Measurements from ENCODE around the gene SCO2. TPM values are rescaled to one million over a fixed set of nuclear protein-coding genes. Genes with fewer than 3 reads are reported as not detected.

SCO2 gene
- polyA plus RNA-seq, 3 donors = 39.5 to 101 (median 69.6) TPM

- intact Hi-C loops (cut with micrococcal nuclease) = no loop called here
- WGBS (ENCODE audit: insufficient coverage) = no CpG with 5 or more reads among the region's 5 CpGs
- H3K27me3 Mint-ChIP-seq (ENCODE audit: low read depth in 3 of 3) = peaks cover 2 to 8% (median 5%) of the 10 kb centered on the region in 3 donors
- no peaks in the 10 kb centered on the region for H3K36me3 Mint-ChIP-seq
- Histone ChIP-seq H3K79me2 (ENCODE audit: insufficient read depth, low read length) (no peaks in the 10 kb centered on the region), H3K9ac (ENCODE audit: insufficient read depth, low read length, poor library complexity, severe bottlenecking) (no peak overlapping the region), H3K9me3 (replicated peaks in 1 of 2; ENCODE audit: control insufficient read depth in 1 of 2, insufficient read depth in 1 of 2, low read length in 2 of 2) (no peaks in the 10 kb centered on the region), H3K4me3 (replicated peaks in 1 of 3; ENCODE audit: low read depth in 2 of 3, low read length in 3 of 3) (no peak overlapping the region), H3K27ac (ENCODE audit: low read depth in 1 of 2, low read length in 2 of 2) (no peak overlapping the region), H3K4me1 (ENCODE audit: control insufficient read depth in 1 of 2, insufficient read depth in 2 of 2, low read length in 2 of 2) (no peaks in the 10 kb centered on the region), H3K36me3 (replicated peaks in 1 of 2; ENCODE audit: control insufficient read depth in 1 of 2, insufficient read depth in 2 of 2, low read length in 2 of 2) (no peaks in the 10 kb centered on the region), H2AFZ (ENCODE audit: insufficient read depth, low read depth, low read length, poor library complexity, severe bottlenecking) (no peak overlapping the region), H3K27me3 (ENCODE audit: control insufficient read depth in 2 of 2, insufficient read depth in 2 of 2, low read length in 2 of 2) (no peaks in the 10 kb centered on the region), H3K4me2 (replicated peaks; ENCODE audit: extremely low read depth, low read length, poor library complexity, severe bottlenecking) (no peak overlapping the region), H4K20me1 (ENCODE audit: insufficient read depth, low read length) (no peaks in the 10 kb centered on the region)
- DNase-seq = no peak
- H3K4me1 Mint-ChIP-seq = peaks cover 5% of the 10 kb centered on the region
- no peaks in the 10 kb centered on the region for H3K9me3 Mint-ChIP-seq
- no peak overlapping the region for H3K27ac Mint-ChIP-seq
- no peak overlapping the region for H3K4me3 Mint-ChIP-seq
- TF ChIP-seq, protein P1, sequence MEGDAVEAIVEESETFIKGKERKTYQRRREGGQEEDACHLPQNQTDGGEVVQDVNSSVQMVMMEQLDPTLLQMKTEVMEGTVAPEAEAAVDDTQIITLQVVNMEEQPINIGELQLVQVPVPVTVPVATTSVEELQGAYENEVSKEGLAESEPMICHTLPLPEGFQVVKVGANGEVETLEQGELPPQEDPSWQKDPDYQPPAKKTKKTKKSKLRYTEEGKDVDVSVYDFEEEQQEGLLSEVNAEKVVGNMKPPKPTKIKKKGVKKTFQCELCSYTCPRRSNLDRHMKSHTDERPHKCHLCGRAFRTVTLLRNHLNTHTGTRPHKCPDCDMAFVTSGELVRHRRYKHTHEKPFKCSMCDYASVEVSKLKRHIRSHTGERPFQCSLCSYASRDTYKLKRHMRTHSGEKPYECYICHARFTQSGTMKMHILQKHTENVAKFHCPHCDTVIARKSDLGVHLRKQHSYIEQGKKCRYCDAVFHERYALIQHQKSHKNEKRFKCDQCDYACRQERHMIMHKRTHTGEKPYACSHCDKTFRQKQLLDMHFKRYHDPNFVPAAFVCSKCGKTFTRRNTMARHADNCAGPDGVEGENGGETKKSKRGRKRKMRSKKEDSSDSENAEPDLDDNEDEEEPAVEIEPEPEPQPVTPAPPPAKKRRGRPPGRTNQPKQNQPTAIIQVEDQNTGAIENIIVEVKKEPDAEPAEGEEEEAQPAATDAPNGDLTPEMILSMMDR (IDR thresholded peaks at IDR 0.05) = no peak
Measured at GRCh38 chr22:50556703-50557102, 31.3 kb upstream of the SCO2 start.

- no peak overlapping the region for H3K27ac ChIP-seq (ENCODE audit: low read depth in 1 of 2, low read length in 2 of 2)
- no peaks in the 10 kb centered on the region for H4K20me1 ChIP-seq (ENCODE audit: insufficient read depth, low read length)
- Mint-ChIP-seq H3K27me3 (ENCODE audit: low read depth in 3 of 3) (peaks cover 2 to 9% (median 7%) of the 10 kb centered on the region in 3 donors), H3K4me1 (peaks cover 10% of the 10 kb centered on the region), H3K9me3 (peaks cover 0 to 3% (median 0%) of the 10 kb centered on the region in 7 donors), H3K4me3 (no peak overlapping the region), H3K27ac (no peak overlapping the region), H3K36me3 (peaks cover 1 to 3% of the 10 kb centered on the region in 2 donors)
- peaks cover 7% of the 10 kb centered on the region for H3K79me2 ChIP-seq (ENCODE audit: insufficient read depth, low read length)
- H3K4me2 ChIP-seq (replicated peaks; ENCODE audit: extremely low read depth, low read length, poor library complexity, severe bottlenecking) = no peak overlapping the region
- no peak overlapping the region for H2AFZ ChIP-seq (ENCODE audit: insufficient read depth, low read depth, low read length, poor library complexity, severe bottlenecking)
- TF ChIP-seq, protein P1 (IDR thresholded peaks at IDR 0.05) = no peak
- DNase-seq = no peak
- no peaks in the 10 kb centered on the region for H3K36me3 ChIP-seq (replicated peaks in 1 of 2; ENCODE audit: control insufficient read depth in 1 of 2, insufficient read depth in 2 of 2, low read length in 2 of 2)
- no peak overlapping the region for H3K9ac ChIP-seq (ENCODE audit: insufficient read depth, low read length, poor library complexity, severe bottlenecking)
- peaks cover 13 to 21% of the 10 kb centered on the region in 2 donors for H3K4me1 ChIP-seq (ENCODE audit: control insufficient read depth in 1 of 2, insufficient read depth in 2 of 2, low read length in 2 of 2)
- WGBS (ENCODE audit: insufficient coverage) = 95% methylated on average over 7 of the region's 8 CpGs
- H3K27me3 ChIP-seq (ENCODE audit: control insufficient read depth in 2 of 2, insufficient read depth in 2 of 2, low read length in 2 of 2) = no peaks in the 10 kb centered on the region
- H3K4me3 ChIP-seq (replicated peaks in 1 of 3; ENCODE audit: low read depth in 2 of 3, low read length in 3 of 3) = no peak overlapping the region
- H3K9me3 ChIP-seq (replicated peaks in 1 of 2; ENCODE audit: control insufficient read depth in 1 of 2, insufficient read depth in 1 of 2, low read length in 2 of 2) = no peaks in the 10 kb centered on the region
- intact Hi-C loops (cut with micrococcal nuclease) = no loop called here
Measured at GRCh38 chr22:50553310-50553709, 27.9 kb upstream of the SCO2 start.
